T-helper 22 cell (primary cell): ENCODE results near the gene TLCD1.
"Not testable (repeated sequence)": the region's sequence is repeated elsewhere in the genome, so short reads cannot be mapped to it uniquely, and the experiment has no call there.

Experiments used
- DNase-seq: peaks from one replicate; pipeline ENCODE4 v3.0.0-alpha.2; 2020; ENCODE audit warnings: low read depth

TLCD1 gene

GRCh38 chr17:28747051-28747691 is 21.1 kb upstream of the TLCD1 start:
- DNase-seq: no peak

GRCh38 chr17:28746611-28747050 is 20.6 kb upstream of the TLCD1 start:
- no peak for DNase-seq

- no peak for DNase-seq
These were observed 19.9 kb upstream of the TLCD1 start for GRCh38 chr17:28745786-28746411.

- no peak for DNase-seq
These were observed 19.1 kb upstream of the TLCD1 start for GRCh38 chr17:28744972-28745785.

- DNase-seq: peak; percentile 49
These were observed 18.3 kb upstream of the TLCD1 start for GRCh38 chr17:28744104-28744971.

- DNase-seq: peak; percentile 57
These were observed 17.4 kb upstream of the TLCD1 start, which contains the start of gene TRAF4 for GRCh38 chr17:28743243-28744103. Gene TRAF4, plus strand, starts transcription at chr17:28744011. Its CDS starts 102 bp downstream, at chr17:28744113.

GRCh38 chr17:28741358-28742349 is 15.6 kb upstream of the TLCD1 start:
- no peak for DNase-seq

- DNase-seq: no peak
These were observed 14.6 kb upstream of the TLCD1 start for GRCh38 chr17:28740406-28741357.

- DNase-seq: peak; percentile 56
These were observed 12.8 kb upstream of the TLCD1 start for GRCh38 chr17:28738680-28739384.

GRCh38 chr17:28737770-28738679 is 12.0 kb upstream of the TLCD1 start:
- DNase-seq: no peak

- no peak for DNase-seq
These were observed 11.3 kb upstream of the TLCD1 start for GRCh38 chr17:28737316-28737715.

- not testable (repeated sequence) for DNase-seq
These were observed 10.1 kb upstream of the TLCD1 start for GRCh38 chr17:28735913-28736769.

GRCh38 chr17:28735242-28735722 is 9.2 kb upstream of the TLCD1 start:
- no peak for DNase-seq

GRCh38 chr17:28734712-28735241 is 8.7 kb upstream of the TLCD1 start:
- DNase-seq: no peak

GRCh38 chr17:28733346-28733745 is 7.3 kb upstream of the TLCD1 start:
- no peak for DNase-seq
